IMR-90 (cell line): ENCODE measurements around the gene SLC25A15. TPM values are rescaled to one million over a fixed set of nuclear protein-coding genes. Genes with fewer than 3 reads are reported as not detected.

Source experiments
- ATAC-seq: fragments of 200-7000 bp; cut with Tn5 transposase; 2 replicates; pipeline ENCODE4 v1.9.1; 2020; ENCODE audit warnings: low read depth, mild to moderate bottlenecking, moderate library complexity
- BruUV-seq: library from RNA; stranded (reverse); fragments of 400-500 nt; replicated peaks from 2 replicates; lab custom pipeline; 2021; lab: Mats Ljungman, UMichigan
- CTCF ChIA-PET: fragments of 300-600 bp; formaldehyde crosslinking; extraction: SDS; loops from one replicate; lab custom pipeline; 2021; ENCODE audit warnings: antibody characterized with exemption; lab: Yijun Ruan, JAX
- POLR2A ChIA-PET: fragments of 300-600 bp; sonication (Branson Sonifier 250); formaldehyde crosslinking; loops from one replicate; lab custom pipeline; 2022; ENCODE audit warnings: antibody characterized with exemption; ENCODE audit not compliant: unreplicated experiment; lab: Charles Lee
- DNase-seq: peaks from one replicate; pipeline ENCODE4 v3.0.0; 2013
- H2AFZ ChIP-seq: replicated peaks from 2 replicates; pipeline ENCODE3; 2013; ENCODE audit warnings: low read length, mild to moderate bottlenecking; ENCODE audit not compliant: poor library complexity
- H2AK5ac ChIP-seq: 2 replicates; pipeline ENCODE4 v1.6.1; 2013; ENCODE audit warnings: low read depth, low read length, inconsistent platforms
- H2AK9ac ChIP-seq: replicated peaks from 2 replicates; pipeline ENCODE3; 2013; ENCODE audit warnings: mild to moderate bottlenecking, low read depth, low read length, moderate library complexity; ENCODE audit not compliant: poor library complexity
- H2BK120ac ChIP-seq: 2 replicates; pipeline ENCODE4 v1.6.1; 2013; ENCODE audit warnings: low read depth, low read length, inconsistent platforms
- H2BK15ac ChIP-seq: 3 replicates; pipeline ENCODE4 v1.6.1; 2013; ENCODE audit warnings: low read depth, low read length, inconsistent platforms
- H2BK20ac ChIP-seq: 2 replicates; pipeline ENCODE4 v1.6.1; 2013; ENCODE audit warnings: low read depth, mild to moderate bottlenecking, inconsistent platforms, low read length, moderate library complexity
- H2BK5ac ChIP-seq: 2 replicates; pipeline ENCODE4 v1.6.1; 2013; ENCODE audit warnings: mild to moderate bottlenecking, low read depth, low read length, inconsistent platforms; ENCODE audit not compliant: poor library complexity, severe bottlenecking
- H3K14ac ChIP-seq: replicated peaks from 2 replicates; pipeline ENCODE4 v1.6.1; 2013; ENCODE audit warnings: low read depth, low read length, inconsistent platforms
- H3K18ac ChIP-seq: 2 replicates; pipeline ENCODE4 v1.6.1; 2013; ENCODE audit warnings: low read depth, low read length, control low read depth
- H3K23ac ChIP-seq: 2 replicates; pipeline ENCODE4 v1.6.1; 2013; ENCODE audit warnings: low read depth, low read length, inconsistent platforms
- H3K27ac ChIP-seq: 2 replicates; pipeline ENCODE4 v1.5.1; 2013; ENCODE audit warnings: mild to moderate bottlenecking, control low read depth, low read length; ENCODE audit not compliant: insufficient read depth
- H3K27me3 ChIP-seq: 2 replicates; pipeline ENCODE4 v1.6.1; 2013; ENCODE audit warnings: low read length; ENCODE audit not compliant: control insufficient read depth, insufficient read depth
- H3K36me3 ChIP-seq: 2 replicates; pipeline ENCODE4 v1.6.1; 2013; ENCODE audit warnings: low read length, mixed read lengths; ENCODE audit not compliant: control insufficient read depth, insufficient read depth
- H3K4ac ChIP-seq: 2 replicates; pipeline ENCODE4 v1.6.1; 2013; ENCODE audit warnings: low read depth, low read length, inconsistent platforms
- H3K4me1 ChIP-seq: 2 replicates; pipeline ENCODE4 v1.6.1; 2013; ENCODE audit warnings: low read length, mixed read lengths; ENCODE audit not compliant: control insufficient read depth, insufficient read depth
- H3K4me2 ChIP-seq: 2 replicates; pipeline ENCODE4 v1.6.1; 2013; ENCODE audit warnings: low read depth, mild to moderate bottlenecking, control low read depth, low read length, moderate library complexity
- H3K4me3 ChIP-seq: 2 replicates; pipeline ENCODE4 v1.5.1; 2013; ENCODE audit warnings: low read depth, mild to moderate bottlenecking, control low read depth, low read length, moderate library complexity; ENCODE audit not compliant: insufficient read depth
- H3K56ac ChIP-seq: 2 replicates; pipeline ENCODE4 v1.6.1; 2013; ENCODE audit warnings: low read length, inconsistent platforms; ENCODE audit not compliant: insufficient read depth; ENCODE audit errors: extremely low read depth
- H3K79me1 ChIP-seq, 2 experiments: 2 replicates each; pipeline ENCODE4 v1.6.1; 2013; ENCODE audit warnings: low read length in 2 of 2, inconsistent platforms in 1 of 2, low read depth in 1 of 2
- H3K9ac ChIP-seq: 2 replicates; pipeline ENCODE4 v1.6.1; 2013; ENCODE audit warnings: low read depth, low read length, control low read depth
- H3K9me1 ChIP-seq: 2 replicates; pipeline ENCODE4 v1.6.1; 2013; ENCODE audit warnings: low read length, inconsistent platforms; ENCODE audit not compliant: insufficient read depth
- H3K9me3 ChIP-seq: 2 replicates; pipeline ENCODE4 v1.6.1; 2013; ENCODE audit warnings: low read length; ENCODE audit not compliant: control insufficient read depth, insufficient read depth
- H4K20me1 ChIP-seq: 2 replicates; pipeline ENCODE4 v1.6.1; 2013; ENCODE audit warnings: low read length, inconsistent platforms; ENCODE audit not compliant: insufficient read depth
- H4K5ac ChIP-seq: 2 replicates; pipeline ENCODE4 v1.6.1; 2013; ENCODE audit warnings: mild to moderate bottlenecking, low read depth, low read length, control low read depth
- H4K8ac ChIP-seq, 2 experiments: 2 replicates each; pipeline ENCODE4 v1.6.1; 2013; ENCODE audit warnings: low read depth in 2 of 2, low read length in 2 of 2, control low read depth in 1 of 2, inconsistent platforms in 1 of 2
- H4K91ac ChIP-seq: 2 replicates; pipeline ENCODE4 v1.6.1; 2013; ENCODE audit warnings: low read depth, low read length, inconsistent platforms; ENCODE audit not compliant: insufficient read depth
- SMC3 ChIP-seq: fragments of 150-350 bp; IDR thresholded peaks from 2 replicates; pipeline ENCODE4 v1.6.1; 2016; ENCODE audit warnings: low read depth, mild to moderate bottlenecking, antibody characterized with exemption, low read length, moderate library complexity
- WGBS, 2 experiments: methylation state at CpG; one replicate each; pipeline versions ENCODE4 v1.1.5 to v1.1.7; 2013; ENCODE audit warnings: missing lambda C conversion rate in 2 of 2; ENCODE audit not compliant: insufficient read length in 1 of 2; ENCODE audit errors: extremely low coverage in 2 of 2; 5-methylcytosine and 5-hydroxymethylcytosine counted together
- dilution Hi-C: fragments of 300-500 bp; cut with HindIII; formaldehyde crosslinking; loops from one replicate; pipeline ENCODE4 v1.14.3; 2018; ENCODE audit warnings: low sequenced_read_pairs; ENCODE audit not compliant: unreplicated experiment
- in situ Hi-C: fragments of 300-500 bp; cut with MboI; formaldehyde crosslinking; loops from 3 replicates; pipeline ENCODE4 v1.14.3; 2019; ENCODE audit warnings: low sequenced_read_pairs, inconsistent platforms, mixed read lengths
- intact Hi-C: fragments of 100-400 bp; cut with micrococcal nuclease; formaldehyde crosslinking; loops from 2 replicates; pipeline ENCODE4 v1.10.0; 2022
- polyA plus RNA-seq, 3 experiments: library from polyadenylated mRNA; depleted of rRNA; stranded (reverse); fragments of >200 nt; gene quantifications; 2 replicates each; pipeline ENCODE4 v1.2.3, GENCODE V29; 2012; ENCODE audit warnings: low replicate concordance in 1 of 3
- total RNA-seq: library from RNA; depleted of rRNA; stranded (reverse); fragments of >200 nt; gene quantifications from 2 replicates; pipeline ENCODE4 v1.2.3, GENCODE V29; 2012

SLC25A15 gene
- total and polyA plus RNA-seq, 2 of the 4 experiments (the other 2 are of a cell fraction): 5.4 to 13.3 TPM

GRCh38 chr13:40755082-40755700 lies 34.2 kb upstream of the SLC25A15 start:
- Histone ChIP-seq H3K9ac (no peak overlapping the region), H3K79me1 (no peaks in the 10 kb centered on the region; a peak in 1 of 4 replicates), H3K4me2 (no peak overlapping the region), H2BK5ac (no peak overlapping the region), H2BK15ac (no peak overlapping the region), H3K27ac (no peak overlapping the region), H4K8ac (no peak overlapping the region), H2BK120ac (no peak overlapping the region), H2AFZ (no peak overlapping the region), H2AK5ac (no peak overlapping the region), H3K9me3 (no peaks in the 10 kb centered on the region), H3K4me1 (no peaks in the 10 kb centered on the region), H4K91ac (no peak overlapping the region), H3K9me1 (no peaks in the 10 kb centered on the region), H3K36me3 (peaks cover 16% of the 10 kb centered on the region), H4K5ac (no peak overlapping the region), H3K4ac (no peak overlapping the region), H3K23ac (no peak overlapping the region), H4K20me1 (no peaks in the 10 kb centered on the region), H2AK9ac (no peak overlapping the region), H3K56ac (no peak overlapping the region), H3K27me3 (no peaks in the 10 kb centered on the region), H3K14ac (no peak overlapping the region), H3K18ac (no peak overlapping the region), H3K4me3 (no peak overlapping the region), H2BK20ac (no peak overlapping the region)
- BruUV-seq: no TSS peak
- no CpG with 5 or more reads among the region's 7 CpGs for WGBS, 2 experiments
- no peak for ATAC-seq
- in situ Hi-C loops (no loop called here), intact Hi-C loops (no loop called here), dilution Hi-C loops (no loop called here)
- TF ChIP-seq SMC3: no peak
- POLR2A ChIA-PET: no interaction called here
- CTCF ChIA-PET: no interaction called here
- no peak for DNase-seq
